ENCODE data around the gene FAR1.

The FAR1 gene

DNA sequence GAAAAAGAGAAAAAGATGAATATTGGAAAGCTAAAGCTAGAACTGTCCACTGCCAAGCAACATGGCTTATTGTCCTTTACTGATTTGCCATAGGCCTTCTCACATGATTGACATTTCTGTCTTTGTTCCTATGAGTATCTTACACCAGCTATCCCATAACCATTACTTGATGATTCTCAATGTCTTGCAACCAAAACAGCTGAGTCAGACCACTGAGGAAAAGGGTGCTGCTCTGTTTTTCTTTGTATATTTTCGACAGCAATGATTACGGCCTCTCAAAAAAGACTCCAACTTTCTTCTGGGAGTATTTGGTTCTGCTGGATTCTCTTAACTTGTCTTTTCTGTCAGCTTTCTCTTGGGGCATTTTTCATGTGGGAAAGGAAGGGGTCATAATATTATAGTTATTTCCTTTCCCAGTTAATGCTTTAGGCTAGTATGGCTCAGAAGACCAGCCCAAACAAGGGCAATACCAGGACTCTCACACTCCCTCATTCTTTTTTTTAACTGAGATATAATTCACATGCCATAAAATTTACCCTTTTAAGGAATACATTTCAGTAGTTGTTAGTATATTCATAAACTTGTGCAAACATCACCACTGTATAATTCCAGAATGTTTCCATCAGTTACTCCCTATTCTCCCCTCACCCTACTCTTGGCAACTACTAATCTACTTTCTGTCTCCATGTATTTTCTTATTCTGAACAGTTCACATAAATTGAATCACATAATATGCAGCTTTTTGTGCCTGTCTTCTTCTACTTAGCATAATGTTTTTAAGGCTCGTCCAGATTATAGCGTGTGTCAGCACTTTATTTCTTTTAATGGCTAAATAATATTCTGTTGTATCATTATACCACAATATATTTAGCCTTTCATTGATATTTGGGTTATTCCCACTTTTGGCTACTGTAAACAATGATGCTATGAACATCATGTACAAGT lies 31.1 kb upstream of the FAR1 start:
- no peaks in the 10 kb centered on the region for H3K4me1 ChIP-seq (ENCODE audit: low read length)
- no peaks in the 10 kb centered on the region for H3K9me2 ChIP-seq (replicated peaks; ENCODE audit: insufficient read depth, low read length)
- H3K27ac ChIP-seq (ENCODE audit: low read length), result no peak overlapping the region
- H3K27me3 ChIP-seq (replicated peaks; ENCODE audit: insufficient read depth, low read length), result no peaks in the 10 kb centered on the region
- TF ChIP-seq EZH2phosphoT487 (IDR thresholded peaks at IDR 0.05; ENCODE audit: low read length), result no peak
- TF ChIP-seq, protein P1, sequence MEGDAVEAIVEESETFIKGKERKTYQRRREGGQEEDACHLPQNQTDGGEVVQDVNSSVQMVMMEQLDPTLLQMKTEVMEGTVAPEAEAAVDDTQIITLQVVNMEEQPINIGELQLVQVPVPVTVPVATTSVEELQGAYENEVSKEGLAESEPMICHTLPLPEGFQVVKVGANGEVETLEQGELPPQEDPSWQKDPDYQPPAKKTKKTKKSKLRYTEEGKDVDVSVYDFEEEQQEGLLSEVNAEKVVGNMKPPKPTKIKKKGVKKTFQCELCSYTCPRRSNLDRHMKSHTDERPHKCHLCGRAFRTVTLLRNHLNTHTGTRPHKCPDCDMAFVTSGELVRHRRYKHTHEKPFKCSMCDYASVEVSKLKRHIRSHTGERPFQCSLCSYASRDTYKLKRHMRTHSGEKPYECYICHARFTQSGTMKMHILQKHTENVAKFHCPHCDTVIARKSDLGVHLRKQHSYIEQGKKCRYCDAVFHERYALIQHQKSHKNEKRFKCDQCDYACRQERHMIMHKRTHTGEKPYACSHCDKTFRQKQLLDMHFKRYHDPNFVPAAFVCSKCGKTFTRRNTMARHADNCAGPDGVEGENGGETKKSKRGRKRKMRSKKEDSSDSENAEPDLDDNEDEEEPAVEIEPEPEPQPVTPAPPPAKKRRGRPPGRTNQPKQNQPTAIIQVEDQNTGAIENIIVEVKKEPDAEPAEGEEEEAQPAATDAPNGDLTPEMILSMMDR (IDR thresholded peaks at IDR 0.05; ENCODE audit: low read length), result no peak
- no peak for TF ChIP-seq EZH2 (optimal IDR thresholded peaks at IDR 0.05; ENCODE audit: low read depth, low read length)
- H2AFZ ChIP-seq (ENCODE audit: low read length), result no peak overlapping the region
- no peaks in the 10 kb centered on the region for H3K79me2 ChIP-seq (ENCODE audit: low read length)
- no peak overlapping the region for H3K4me3 ChIP-seq (ENCODE audit: low read length)
- no peak overlapping the region for H3K9ac ChIP-seq (ENCODE audit: low read length)
- no peaks in the 10 kb centered on the region for H3F3A ChIP-seq (ENCODE audit: insufficient read depth, low read length)
- DNase-seq, result no peak
- H3K9me3 ChIP-seq (replicated peaks; ENCODE audit: insufficient read depth, low read length), result no peaks in the 10 kb centered on the region
- H4K20me1 ChIP-seq (ENCODE audit: insufficient read depth, low read length), result no peaks in the 10 kb centered on the region
- H3K4me2 ChIP-seq (ENCODE audit: low read depth, low read length), result no peak overlapping the region
- no peaks in the 10 kb centered on the region for H3K36me3 ChIP-seq (replicated peaks; ENCODE audit: insufficient read depth, low read length)

DNA sequence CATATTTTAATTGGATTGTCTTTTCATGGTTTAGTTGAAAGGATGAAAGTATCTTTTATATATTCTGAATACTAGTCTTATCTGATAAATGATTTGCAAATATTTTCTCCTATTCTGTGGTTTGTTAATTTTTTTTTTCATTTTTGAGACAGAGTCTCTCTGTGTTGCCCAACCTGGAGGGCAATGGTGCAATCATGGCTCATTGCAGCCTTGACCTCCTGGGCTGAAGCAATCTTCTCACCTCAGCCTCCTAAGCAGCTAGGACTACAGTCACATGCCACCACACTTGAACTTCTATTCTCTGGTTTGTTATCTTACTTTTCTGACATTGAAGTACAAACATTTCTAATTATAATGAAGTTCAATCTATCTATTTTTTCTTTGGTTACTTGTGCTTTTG lies 30.0 kb upstream of the FAR1 start:
- Histone ChIP-seq H3K79me2 (ENCODE audit: low read length) (no peaks in the 10 kb centered on the region), H3K9me2 (replicated peaks; ENCODE audit: insufficient read depth, low read length) (no peaks in the 10 kb centered on the region), H3K36me3 (replicated peaks; ENCODE audit: insufficient read depth, low read length) (no peaks in the 10 kb centered on the region), H3F3A (ENCODE audit: insufficient read depth, low read length) (no peaks in the 10 kb centered on the region), H3K4me3 (ENCODE audit: low read length) (no peak overlapping the region), H3K27me3 (replicated peaks; ENCODE audit: insufficient read depth, low read length) (no peaks in the 10 kb centered on the region), H3K4me2 (ENCODE audit: low read depth, low read length) (no peak overlapping the region), H3K9ac (ENCODE audit: low read length) (no peak overlapping the region), H2AFZ (ENCODE audit: low read length) (no peak overlapping the region), H3K9me3 (replicated peaks; ENCODE audit: insufficient read depth, low read length) (no peaks in the 10 kb centered on the region), H4K20me1 (ENCODE audit: insufficient read depth, low read length) (no peaks in the 10 kb centered on the region), H3K27ac (ENCODE audit: low read length) (no peak overlapping the region), H3K4me1 (ENCODE audit: low read length) (no peaks in the 10 kb centered on the region)
- TF ChIP-seq, protein P1 (IDR thresholded peaks at IDR 0.05; ENCODE audit: low read length), result no peak
- TF ChIP-seq EZH2phosphoT487 (IDR thresholded peaks at IDR 0.05; ENCODE audit: low read length), result no peak
- DNase-seq, result no peak

DNA sequence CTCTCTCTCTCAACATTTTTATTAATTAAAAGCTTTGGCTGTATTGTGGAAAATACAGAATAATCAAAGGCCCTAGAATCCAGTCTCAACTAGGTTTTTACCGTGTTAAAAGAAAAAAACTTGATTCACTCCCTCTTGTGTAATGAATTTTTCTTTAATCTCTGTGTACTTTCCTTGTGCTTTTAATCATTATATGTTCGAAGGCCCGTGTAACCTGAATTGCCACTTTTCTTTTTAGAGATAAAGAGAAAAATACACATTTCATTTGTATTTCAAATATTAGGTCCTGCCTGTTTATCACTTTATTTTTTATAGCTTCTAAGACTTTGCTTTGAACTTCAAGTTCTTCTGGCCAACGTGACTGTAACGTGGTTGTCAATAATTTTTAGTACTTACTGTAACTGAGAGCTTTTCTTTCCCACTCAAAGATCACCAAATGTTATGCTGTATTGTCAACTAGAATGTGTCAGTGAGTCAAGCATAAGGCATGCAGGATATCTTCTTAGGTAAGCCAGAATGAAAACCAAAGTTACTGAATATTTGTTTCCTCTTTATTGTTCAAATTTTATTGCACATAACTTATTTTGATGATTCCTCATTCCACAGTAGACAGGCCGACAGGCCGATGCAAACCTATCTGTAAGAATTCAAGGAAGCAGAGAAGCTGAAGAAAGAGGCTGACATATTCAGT lies 23.3 kb upstream of the FAR1 start:
- no peak for DNase-seq
- H3K4me3 ChIP-seq (ENCODE audit: low read length), result no peak overlapping the region
- H2AFZ ChIP-seq (ENCODE audit: low read length), result no peak overlapping the region
- no peaks in the 10 kb centered on the region for H3K4me1 ChIP-seq (ENCODE audit: low read length)
- no peak overlapping the region for H3K27ac ChIP-seq (ENCODE audit: low read length)
- H3K36me3 ChIP-seq (replicated peaks; ENCODE audit: insufficient read depth, low read length), result no peaks in the 10 kb centered on the region
- no peaks in the 10 kb centered on the region for H3K9me2 ChIP-seq (replicated peaks; ENCODE audit: insufficient read depth, low read length)
- H3K4me2 ChIP-seq (ENCODE audit: low read depth, low read length), result no peak overlapping the region
- H4K20me1 ChIP-seq (ENCODE audit: insufficient read depth, low read length), result no peaks in the 10 kb centered on the region
- H3F3A ChIP-seq (ENCODE audit: insufficient read depth, low read length), result no peaks in the 10 kb centered on the region
- no peak overlapping the region for H3K9ac ChIP-seq (ENCODE audit: low read length)
- no peaks in the 10 kb centered on the region for H3K9me3 ChIP-seq (replicated peaks; ENCODE audit: insufficient read depth, low read length)
- TF ChIP-seq EZH2phosphoT487 (IDR thresholded peaks at IDR 0.05; ENCODE audit: low read length), result no peak
- H3K79me2 ChIP-seq (ENCODE audit: low read length), result no peaks in the 10 kb centered on the region
- H3K27me3 ChIP-seq (replicated peaks; ENCODE audit: insufficient read depth, low read length), result no peaks in the 10 kb centered on the region

Measured in MM.1S (cell line).